Gastroesophageal sphincter (tissue), 4 donors: ENCODE data around the gene PCDHA10. TPM values are rescaled to one million over a fixed set of nuclear protein-coding genes. Genes with fewer than 3 reads are reported as not detected.
"Not testable (repeated sequence)": the region's sequence is repeated elsewhere in the genome, so short reads cannot be mapped to it uniquely, and the experiment has no call there.

Experiments used
- ATAC-seq: fragments of 150-250 bp; one replicate; pipeline ENCODE4 v1.9.1; 2016; ENCODE audit warnings: mild to moderate bottlenecking, moderate library complexity
- H3K27ac ChIP-seq, 4 donors: fragments of 200-600 bp; sonication (generic) in 3 of 4; 1 replicate in 3 of 4; 2 replicates in 1 of 4; pipeline ENCODE4 v1.5.1; 2016 to 2019
- H3K27me3 ChIP-seq: fragments of 200-600 bp; sonication (generic); one replicate; pipeline ENCODE4 v1.5.1; 2019
- H3K36me3 ChIP-seq, 2 donors: fragments of 200-600 bp; sonication (generic); one replicate each; pipeline ENCODE4 v1.5.1; 2019; ENCODE audit warnings: control low read depth in 1 of 2
- H3K4me1 ChIP-seq, 3 donors: fragments of 200-600 bp; sonication (generic); 1 replicate in 2 of 3; 2 replicates in 1 of 3; pipeline ENCODE4 v1.5.1; 2016 to 2019; ENCODE audit warnings: control low read depth in 2 of 3
- H3K4me3 ChIP-seq, 2 donors: fragments of 200-600 bp; sonication (generic); one replicate each; pipeline ENCODE4 v1.5.1; 2019; ENCODE audit warnings: mild to moderate bottlenecking in 1 of 2, moderate library complexity in 1 of 2
- H3K9me3 ChIP-seq, 3 donors: fragments of 200-600 bp; sonication (generic); one replicate each; pipeline ENCODE4 v1.5.1; 2017 to 2019; ENCODE audit warnings: control low read depth in 2 of 3
- EP300 ChIP-seq: sonication (generic); formaldehyde crosslinking; IDR thresholded peaks from one replicate; pipeline ENCODE4 v1.6.1; 2017; ENCODE audit warnings: antibody characterized with exemption, mild to moderate bottlenecking
- POLR2A ChIP-seq, 2 donors: fragments of 450-650 bp; IDR thresholded peaks; one replicate each; pipeline ENCODE4 v1.6.1; 2017; ENCODE audit warnings: antibody characterized with exemption in 2 of 2, mild to moderate bottlenecking in 2 of 2, moderate library complexity in 1 of 2
- POLR2AphosphoS5 ChIP-seq: sonication (generic); formaldehyde crosslinking; IDR thresholded peaks from one replicate; pipeline ENCODE4 v1.6.1; 2017; ENCODE audit warnings: antibody characterized with exemption
- WGBS, 2 donors: methylation state at CpG; one replicate each; pipeline ENCODE4 v1.1.5; 2018; ENCODE audit warnings: low coverage in 1 of 2; 5-methylcytosine and 5-hydroxymethylcytosine counted together
- total RNA-seq, 4 donors: library from RNA; depleted of rRNA; stranded (reverse); fragments of >200 nt; gene quantifications; one replicate each; pipeline ENCODE4 v1.1.0, GENCODE V29; 2016
- TF ChIP-seq, protein P1 (sequence below), 4 experiments: fragments of 200-600 bp in 2 of 4; fragments of 450-650 bp in 2 of 4; sonication (generic) in 1 of 4; IDR thresholded peaks; one replicate each; pipeline ENCODE4 v1.5.1; 2017 to 2019; ENCODE audit warnings: antibody characterized with exemption in 4 of 4, mild to moderate bottlenecking in 2 of 4, moderate library complexity in 2 of 4

PCDHA10 gene
- total RNA-seq, 4 donors from 2014 or later: 0.94 to 2.5 (median 1.4) TPM

DNA sequence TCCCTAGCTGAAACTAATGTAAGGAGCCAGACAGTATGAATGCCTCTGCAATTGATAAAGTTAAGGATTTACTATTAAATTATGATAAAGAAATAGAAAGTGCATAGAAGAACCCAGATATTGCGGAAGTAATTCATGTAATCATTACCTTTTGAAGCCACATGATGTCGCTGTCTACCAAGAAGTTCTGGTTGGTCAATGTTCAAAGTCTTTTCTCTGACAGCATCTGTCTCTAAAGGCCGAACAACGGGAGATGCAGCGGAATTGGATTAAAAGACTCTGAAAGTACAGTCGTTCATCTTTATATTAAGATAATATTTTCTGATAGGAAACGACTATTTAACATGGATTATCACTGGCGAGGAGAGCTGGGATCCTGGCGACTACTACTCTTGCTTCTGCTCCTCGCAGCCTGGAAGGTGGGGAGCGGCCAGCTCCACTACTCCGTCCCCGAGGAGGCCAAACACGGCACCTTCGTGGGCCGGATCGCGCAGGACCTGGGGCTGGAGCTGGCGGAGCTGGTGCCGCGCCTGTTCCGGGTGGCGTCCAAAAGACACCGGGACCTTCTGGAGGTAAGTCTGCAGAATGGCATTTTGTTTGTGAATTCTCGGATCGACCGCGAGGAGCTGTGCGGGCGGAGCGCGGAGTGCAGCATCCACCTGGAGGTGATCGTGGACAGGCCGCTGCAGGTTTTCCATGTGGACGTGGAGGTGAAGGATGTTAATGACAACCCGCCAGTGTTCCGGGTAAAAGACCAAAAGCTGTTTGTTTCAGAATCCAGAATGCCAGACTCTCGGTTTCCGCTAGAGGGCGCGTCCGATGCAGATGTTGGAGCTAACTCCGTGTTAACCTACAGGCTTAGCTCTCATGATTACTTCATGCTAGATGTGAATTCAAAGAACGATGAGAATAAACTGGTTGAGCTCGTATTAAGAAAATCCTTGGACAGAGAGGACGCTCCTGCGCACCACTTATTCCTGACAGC lies 14.4 kb upstream of the PCDHA10 start, which contains the start of gene PCDHA8:
Gene PCDHA8 (plus strand): TSS at position 210 of the 985 bp plus-strand sequence. CDS start 135 bp downstream, at position 345.
- peaks cover 74% of the 10 kb centered on the region for H3K27me3 ChIP-seq
- H3K9me3 ChIP-seq: peaks cover 0 to 51% (median 0%) of the 10 kb centered on the region in 3 donors
- H3K27ac ChIP-seq: no peak within 1 kb of the TSS
- no peak for TF ChIP-seq EP300
- TF ChIP-seq, protein P1, sequence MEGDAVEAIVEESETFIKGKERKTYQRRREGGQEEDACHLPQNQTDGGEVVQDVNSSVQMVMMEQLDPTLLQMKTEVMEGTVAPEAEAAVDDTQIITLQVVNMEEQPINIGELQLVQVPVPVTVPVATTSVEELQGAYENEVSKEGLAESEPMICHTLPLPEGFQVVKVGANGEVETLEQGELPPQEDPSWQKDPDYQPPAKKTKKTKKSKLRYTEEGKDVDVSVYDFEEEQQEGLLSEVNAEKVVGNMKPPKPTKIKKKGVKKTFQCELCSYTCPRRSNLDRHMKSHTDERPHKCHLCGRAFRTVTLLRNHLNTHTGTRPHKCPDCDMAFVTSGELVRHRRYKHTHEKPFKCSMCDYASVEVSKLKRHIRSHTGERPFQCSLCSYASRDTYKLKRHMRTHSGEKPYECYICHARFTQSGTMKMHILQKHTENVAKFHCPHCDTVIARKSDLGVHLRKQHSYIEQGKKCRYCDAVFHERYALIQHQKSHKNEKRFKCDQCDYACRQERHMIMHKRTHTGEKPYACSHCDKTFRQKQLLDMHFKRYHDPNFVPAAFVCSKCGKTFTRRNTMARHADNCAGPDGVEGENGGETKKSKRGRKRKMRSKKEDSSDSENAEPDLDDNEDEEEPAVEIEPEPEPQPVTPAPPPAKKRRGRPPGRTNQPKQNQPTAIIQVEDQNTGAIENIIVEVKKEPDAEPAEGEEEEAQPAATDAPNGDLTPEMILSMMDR (IDR thresholded peaks at IDR 0.05): no peak
- no peak for TF ChIP-seq POLR2A (IDR thresholded peaks at IDR 0.05)
- ATAC-seq: no peak
- no peaks in the 10 kb centered on the region for H3K4me1 ChIP-seq
- no peaks in the 10 kb centered on the region for H3K36me3 ChIP-seq
- 17 to 32% methylated on average over 11 to 19 of the region's 47 CpGs for WGBS, 2 donors
- H3K4me3 ChIP-seq: no peak within 1 kb of the TSS

DNA sequence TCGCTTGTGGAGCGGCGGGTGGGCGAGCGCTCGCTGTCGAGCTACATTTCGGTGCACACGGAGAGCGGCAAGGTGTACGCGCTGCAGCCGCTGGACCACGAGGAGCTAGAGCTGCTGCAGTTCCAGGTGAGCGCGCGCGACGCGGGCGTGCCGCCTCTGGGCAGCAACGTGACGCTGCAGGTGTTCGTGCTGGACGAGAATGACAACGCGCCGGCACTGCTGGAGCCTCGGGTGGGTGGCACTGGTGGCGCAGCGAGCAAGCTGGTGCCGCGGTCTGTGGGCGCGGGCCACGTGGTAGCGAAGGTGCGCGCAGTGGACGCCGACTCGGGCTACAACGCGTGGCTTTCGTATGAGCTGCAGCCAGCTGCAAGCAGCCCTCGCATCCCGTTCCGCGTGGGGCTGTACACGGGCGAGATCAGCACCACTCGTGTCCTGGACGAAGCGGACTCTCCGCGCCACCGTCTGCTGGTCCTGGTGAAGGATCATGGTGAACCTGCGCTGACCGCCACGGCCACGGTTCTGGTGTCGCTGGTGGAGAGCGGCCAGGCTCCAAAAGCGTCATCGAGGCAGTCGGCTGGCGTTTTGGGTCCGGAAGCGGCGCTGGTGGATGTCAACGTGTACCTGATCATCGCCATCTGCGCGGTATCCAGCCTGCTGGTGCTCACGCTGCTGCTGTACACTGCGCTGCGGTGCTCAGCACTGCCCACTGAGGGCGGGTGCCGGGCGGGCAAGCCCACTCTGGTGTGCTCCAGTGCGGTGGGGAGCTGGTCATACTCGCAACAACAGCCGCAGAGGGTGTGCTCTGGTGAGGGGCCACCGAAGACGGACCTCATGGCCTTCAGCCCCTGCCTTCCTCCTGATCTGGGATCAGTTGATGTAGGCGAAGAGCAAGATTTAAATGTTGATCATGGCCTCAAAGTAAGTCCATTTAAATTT lies 12.6 kb upstream of the PCDHA10 start:
- no peak overlapping the region for H3K4me3 ChIP-seq
- WGBS, 2 donors: 43 to 67% methylated on average over 1 of the region's 87 CpGs
- no peaks in the 10 kb centered on the region for H3K36me3 ChIP-seq
- peaks cover 83% of the 10 kb centered on the region for H3K27me3 ChIP-seq
- no peak for ATAC-seq
- no peak overlapping the region for H3K27ac ChIP-seq
- H3K9me3 ChIP-seq: peaks cover 0 to 64% (median 0%) of the 10 kb centered on the region in 3 donors
- no peaks in the 10 kb centered on the region for H3K4me1 ChIP-seq
- TF ChIP-seq POLR2A (IDR thresholded peaks at IDR 0.05) (no peak), EP300 (no peak)

DNA sequence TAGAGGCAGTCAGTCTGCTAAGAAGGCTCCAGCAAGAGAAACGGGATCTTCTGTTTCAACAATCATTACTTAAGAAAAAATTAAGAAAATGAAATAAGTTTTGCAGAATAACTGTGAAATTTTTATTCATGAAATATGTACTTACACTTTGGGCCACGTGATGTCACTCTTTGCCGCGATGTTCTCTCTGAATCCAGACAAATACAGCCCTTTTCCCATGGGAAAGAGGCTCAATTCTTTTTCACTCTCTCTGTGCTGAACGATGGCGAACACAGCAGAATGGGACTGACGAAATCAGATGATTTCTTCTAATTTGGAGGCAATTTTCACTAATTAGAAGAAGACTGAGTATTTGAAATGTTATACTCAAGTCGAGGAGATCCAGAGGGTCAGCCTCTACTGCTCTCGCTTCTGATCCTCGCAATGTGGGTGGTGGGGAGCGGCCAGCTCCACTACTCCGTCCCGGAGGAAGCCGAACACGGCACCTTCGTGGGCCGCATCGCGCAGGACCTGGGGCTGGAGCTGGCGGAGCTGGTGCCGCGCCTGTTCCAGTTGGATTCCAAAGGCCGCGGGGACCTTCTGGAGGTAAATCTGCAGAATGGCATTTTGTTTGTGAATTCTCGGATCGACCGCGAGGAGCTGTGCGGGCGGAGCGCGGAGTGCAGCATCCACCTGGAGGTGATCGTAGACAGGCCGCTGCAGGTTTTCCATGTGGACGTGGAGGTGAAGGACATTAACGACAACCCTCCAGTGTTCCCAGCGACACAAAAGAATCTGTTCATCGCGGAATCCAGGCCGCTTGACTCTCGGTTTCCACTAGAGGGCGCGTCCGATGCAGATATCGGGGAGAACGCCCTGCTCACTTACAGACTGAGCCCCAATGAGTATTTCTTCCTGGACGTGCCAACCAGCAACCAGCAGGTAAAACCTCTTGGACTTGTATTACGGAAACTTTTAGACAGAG lies 7.3 kb upstream of the PCDHA10 start, which contains the start of gene PCDHA9:
Gene PCDHA9 (plus strand): TSS at position 244 of the 964 bp plus-strand sequence. CDS start 114 bp downstream, at position 358.
- peaks cover 0 to 59% (median 0%) of the 10 kb centered on the region in 3 donors for H3K9me3 ChIP-seq
- H3K27ac ChIP-seq: not testable (repeated sequence)

DNA sequence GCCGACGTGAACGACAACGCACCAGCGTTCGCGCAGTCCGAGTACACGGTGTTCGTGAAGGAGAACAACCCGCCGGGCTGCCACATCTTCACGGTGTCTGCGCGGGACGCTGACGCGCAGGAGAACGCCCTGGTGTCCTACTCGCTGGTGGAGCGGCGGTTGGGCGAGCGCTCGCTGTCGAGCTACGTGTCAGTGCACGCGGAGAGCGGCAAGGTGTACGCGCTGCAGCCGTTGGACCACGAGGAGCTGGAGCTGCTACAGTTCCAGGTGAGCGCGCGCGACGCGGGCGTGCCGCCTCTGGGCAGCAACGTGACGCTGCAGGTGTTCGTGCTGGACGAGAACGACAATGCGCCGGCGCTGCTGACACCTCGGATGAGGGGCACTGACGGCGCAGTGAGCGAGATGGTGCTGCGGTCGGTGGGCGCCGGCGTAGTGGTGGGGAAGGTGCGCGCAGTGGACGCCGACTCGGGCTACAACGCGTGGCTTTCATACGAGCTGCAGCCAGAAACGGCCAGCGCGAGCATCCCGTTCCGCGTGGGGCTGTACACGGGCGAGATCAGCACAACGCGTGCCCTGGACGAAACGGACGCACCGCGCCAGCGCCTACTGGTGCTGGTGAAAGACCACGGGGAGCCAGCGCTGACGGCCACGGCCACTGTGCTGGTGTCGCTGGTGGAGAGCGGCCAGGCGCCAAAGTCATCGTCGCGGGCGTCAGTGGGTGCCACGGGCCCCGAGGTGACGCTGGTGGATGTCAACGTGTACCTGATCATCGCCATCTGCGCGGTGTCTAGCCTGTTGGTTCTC lies 5.7 kb upstream of the PCDHA10 start:
- H3K9me3 ChIP-seq: peaks cover 0 to 57% (median 0%) of the 10 kb centered on the region in 3 donors
- H3K4me1 ChIP-seq, H3K27ac ChIP-seq, ATAC-seq, H3K36me3 ChIP-seq, H3K4me3 ChIP-seq: not testable (repeated sequence)
- peaks cover 80% of the 10 kb centered on the region for H3K27me3 ChIP-seq
- 35% methylated on average over 21 of the region's 101 CpGs; no CpG with 5 or more reads in 1 of the 2 donors for WGBS, 2 donors

More for the DNA sequence above, 7.3 kb upstream of the PCDHA10 start, which contains the start of gene PCDHA9:
- H3K27me3 ChIP-seq: peaks cover 76% of the 10 kb centered on the region
- H3K36me3 ChIP-seq, ATAC-seq, H3K4me3 ChIP-seq, H3K4me1 ChIP-seq: not testable (repeated sequence)
- WGBS, 2 donors: 15 to 24% methylated on average over 5 to 19 of the region's 48 CpGs

DNA sequence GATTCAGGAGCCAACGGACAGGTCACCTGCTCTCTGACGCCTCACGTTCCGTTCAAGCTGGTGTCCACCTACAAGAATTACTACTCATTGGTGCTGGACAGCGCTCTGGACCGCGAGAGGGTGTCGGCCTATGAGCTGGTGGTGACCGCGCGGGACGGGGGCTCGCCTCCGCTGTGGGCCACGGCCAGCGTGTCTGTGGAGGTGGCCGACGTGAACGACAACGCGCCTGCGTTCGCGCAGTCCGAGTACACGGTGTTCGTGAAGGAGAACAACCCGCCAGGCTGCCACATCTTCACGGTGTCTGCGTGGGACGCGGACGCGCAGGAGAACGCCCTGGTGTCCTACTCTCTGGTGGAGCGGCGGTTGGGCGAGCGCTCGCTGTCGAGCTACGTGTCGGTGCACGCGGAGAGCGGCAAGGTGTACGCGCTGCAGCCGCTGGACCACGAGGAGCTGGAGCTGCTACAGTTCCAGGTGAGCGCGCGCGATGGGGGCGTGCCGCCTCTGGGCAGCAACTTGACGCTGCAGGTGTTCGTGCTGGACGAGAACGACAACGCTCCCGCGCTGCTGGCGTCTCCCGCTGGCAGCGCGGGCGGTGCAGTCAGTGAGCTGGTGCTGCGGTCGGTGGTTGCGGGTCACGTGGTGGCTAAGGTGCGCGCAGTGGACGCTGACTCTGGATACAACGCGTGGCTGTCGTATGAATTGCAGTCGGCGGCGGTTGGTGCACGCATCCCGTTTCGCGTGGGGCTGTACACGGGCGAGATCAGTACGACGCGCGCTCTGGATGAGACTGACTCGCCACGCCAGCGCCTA lies 1.7 kb downstream of the PCDHA10 start:
- ATAC-seq: no peak
- Histone ChIP-seq H3K36me3 (no peaks in the 10 kb centered on the region), H3K27me3 (peaks cover 86% of the 10 kb centered on the region), H3K4me3 (no peak overlapping the region), H3K4me1 (no peaks in the 10 kb centered on the region), H3K9me3 (peaks cover 0 to 71% (median 0%) of the 10 kb centered on the region in 3 donors), H3K27ac (no peak overlapping the region)
- 35 to 55% methylated on average over 4 to 19 of the region's 94 CpGs for WGBS, 2 donors
- TF ChIP-seq EP300: no peak
- TF ChIP-seq POLR2A (IDR thresholded peaks at IDR 0.05): no peak
- no peak for TF ChIP-seq POLR2AphosphoS5
- TF ChIP-seq, protein P1 (IDR thresholded peaks at IDR 0.05): no peak
